Stimulated activated CD8-positive, alpha-beta memory T cell treated with anti-CD3 and anti-CD28 coated beads, Interleukin-12 subunit alpha, Interleukin-12 subunit beta, amount 100 ng/mL, for 4 hours (primary cell): Measurements from ENCODE around the gene NEURL3.
A peak's percentile ranks its signal among the peaks of the same experiment; 100 is the strongest.
"Not testable (repeated sequence)": the region's sequence is repeated elsewhere in the genome, so short reads cannot be mapped to it uniquely, and the experiment has no call there.

Experiments used
- DNase-seq: peaks from one replicate; pipeline ENCODE4 v3.0.0-alpha.2; 2020; ENCODE audit warnings: low read depth

The NEURL3 gene

GRCh38 chr2:96506907-96507240 lies 1.7 kb upstream of the NEURL3 start:
- no peak for DNase-seq

GRCh38 chr2:96506016-96506906 lies 1.1 kb upstream of the NEURL3 start:
- no peak for DNase-seq

GRCh38 chr2:96503637-96504243 lies 1.4 kb downstream of the NEURL3 start:
- DNase-seq: no peak

- DNase-seq: no peak
Observed at GRCh38 chr2:96502891-96503636, 2.1 kb downstream of the NEURL3 start.

GRCh38 chr2:96501886-96502810 lies 3.0 kb downstream of the NEURL3 start:
- DNase-seq: no peak

GRCh38 chr2:96501471-96501874 lies 3.7 kb downstream of the NEURL3 start:
- DNase-seq: no peak

GRCh38 chr2:96500385-96501066 lies 4.6 kb downstream of the NEURL3 start:
- no peak for DNase-seq

GRCh38 chr2:96499061-96499960 lies 5.8 kb downstream of the NEURL3 start:
- DNase-seq: no peak

GRCh38 chr2:96498611-96499010 lies 6.5 kb downstream of the NEURL3 start:
- DNase-seq: not testable (repeated sequence)

- no peak for DNase-seq
Observed at GRCh38 chr2:96498021-96498431, 7.1 kb downstream of the NEURL3 start.

- DNase-seq: no peak
Observed at GRCh38 chr2:96495982-96496629, 9.1 kb downstream of the NEURL3 start.

GRCh38 chr2:96494188-96494587 lies 11.0 kb downstream of the NEURL3 start:
- no peak for DNase-seq

GRCh38 chr2:96493072-96493471 lies 12.1 kb downstream of the NEURL3 start:
- no peak for DNase-seq

- no peak for DNase-seq
Observed at GRCh38 chr2:96491860-96492497, 13.2 kb downstream of the NEURL3 start.

- DNase-seq: no peak
Observed at GRCh38 chr2:96489663-96490062, 15.5 kb downstream of the NEURL3 start.

- DNase-seq: no peak
Observed at GRCh38 chr2:96489261-96489660, 15.9 kb downstream of the NEURL3 start.

- no peak for DNase-seq
Observed at GRCh38 chr2:96486696-96487095, 18.5 kb downstream of the NEURL3 start.

- DNase-seq: peak; percentile 67
Observed at GRCh38 chr2:96485751-96486651, 19.2 kb downstream of the NEURL3 start.
